PC-9 (cell line): ENCODE results near the gene SGMS2. TPM values are rescaled to one million over a fixed set of nuclear protein-coding genes. Genes with fewer than 3 reads are reported as not detected.

Experiments used
- BruUV-seq: library from RNA; stranded (reverse); fragments of 400-500 nt; replicated peaks from 2 replicates; lab custom pipeline; 2021; lab: Mats Ljungman, UMichigan
- CTCF ChIA-PET: fragments of 300-600 bp; sonication (Branson Sonifier 250); formaldehyde crosslinking; loops from one replicate; lab custom pipeline; 2022; ENCODE audit warnings: antibody characterized with exemption; lab: Charles Lee
- POLR2A ChIA-PET: fragments of 300-600 bp; sonication (Branson Sonifier 250); formaldehyde crosslinking; loops from one replicate; lab custom pipeline; 2022; ENCODE audit warnings: antibody characterized with exemption; ENCODE audit not compliant: unreplicated experiment; lab: Charles Lee
- DNase-seq, 2 experiments: peaks; one replicate each; pipeline versions ENCODE4 v3.0.0 to v3.0.0-alpha.2; 2015 to 2022; ENCODE audit warnings: mixed read lengths in 1 of 2
- H2AFZ ChIP-seq: fragments of 200-600 bp; sonication (generic); 2 replicates; pipeline ENCODE4 v1.8.1; 2017; ENCODE audit warnings: antibody characterized with exemption
- H3F3A ChIP-seq: fragments of 200-600 bp; sonication (generic); 2 replicates; pipeline ENCODE4 v1.8.1; 2017; ENCODE audit warnings: antibody characterized with exemption, mild to moderate bottlenecking, low read depth; ENCODE audit not compliant: insufficient read depth
- H3K27ac ChIP-seq: fragments of 200-600 bp; sonication (generic); 2 replicates; pipeline ENCODE4 v1.6.1; 2016; ENCODE audit warnings: mixed run types
- H3K27me3 ChIP-seq: fragments of 200-600 bp; sonication (generic); 2 replicates; pipeline ENCODE4 v1.6.1; 2016; ENCODE audit warnings: low read depth, mixed run types; ENCODE audit not compliant: insufficient read depth
- H3K36me3 ChIP-seq: fragments of 200-600 bp; sonication (generic); 2 replicates; pipeline ENCODE4 v1.6.1; 2016; ENCODE audit warnings: low read depth, mixed run types
- H3K4me1 ChIP-seq: fragments of 200-600 bp; sonication (generic); replicated peaks from 2 replicates; pipeline ENCODE4 v1.6.1; 2016; ENCODE audit warnings: mixed run types; ENCODE audit not compliant: insufficient read depth
- H3K4me2 ChIP-seq: fragments of 200-600 bp; sonication (generic); 2 replicates; pipeline ENCODE4 v1.6.1; 2017; ENCODE audit warnings: mixed run types
- H3K4me3 ChIP-seq: fragments of 200-600 bp; sonication (generic); 2 replicates; pipeline ENCODE4 v1.6.1; 2016; ENCODE audit warnings: mixed run types
- H3K79me2 ChIP-seq: fragments of 200-600 bp; sonication (generic); 2 replicates; pipeline ENCODE4 v1.6.1; 2017; ENCODE audit warnings: low read depth, mixed run types
- H3K9me2 ChIP-seq: fragments of 200-600 bp; sonication (generic); 2 replicates; pipeline ENCODE4 v1.8.1; 2017; ENCODE audit warnings: mild to moderate bottlenecking; ENCODE audit not compliant: insufficient read depth
- H3K9me3 ChIP-seq: fragments of 200-600 bp; sonication (generic); 2 replicates; pipeline ENCODE4 v1.8.1; 2016; ENCODE audit warnings: low read depth; ENCODE audit not compliant: insufficient read depth
- H4K20me1 ChIP-seq: fragments of 200-600 bp; sonication (generic); 2 replicates; pipeline ENCODE4 v1.8.1; 2017; ENCODE audit not compliant: insufficient read depth
- CTCF ChIP-seq: fragments of 200-600 bp; sonication (generic); conservative IDR thresholded peaks from 2 replicates; pipeline ENCODE4 v1.6.1; 2017; ENCODE audit warnings: mixed run types, antibody characterized with exemption, mild to moderate bottlenecking, moderate library complexity
- EZH2 ChIP-seq: fragments of 200-600 bp; sonication (generic); IDR thresholded peaks from 2 replicates; pipeline ENCODE4 v1.8.0; 2017; ENCODE audit warnings: antibody characterized with exemption, low read depth
- intact Hi-C: fragments of 100-400 bp; cut with micrococcal nuclease; formaldehyde crosslinking; loops from one replicate; pipeline ENCODE4 v1.10.0; 2022; ENCODE audit not compliant: unreplicated experiment
- total RNA-seq: library from RNA; stranded (reverse); gene quantifications from 2 replicates; pipeline ENCODE4 v1.2.3, GENCODE V29; 2021

Gene SGMS2
- total RNA-seq, 1 experiment from 2014 or later, result 17.0 TPM

GRCh38 chr4:107825072-107825824, 516 bp downstream of the SGMS2 start:
- intact Hi-C loops, result loop anchor here (1.0 to 2.0 kb wide), 2 partner anchors 37 to 164 kb away; partner anchors contain the start of gene HADH
- H4K20me1 ChIP-seq, result no peaks in the 10 kb centered on the region
- TF ChIP-seq EZH2 (no peak), CTCF (no peak)

GRCh38 chr4:107826421-107826980, 1.8 kb downstream of the SGMS2 start:
- ChIA-PET CTCF (no interaction called here), POLR2A (interaction anchor here (0.6 kb wide), 1 partner anchor 19 kb away, joined by 8 read pairs; no protein-coding TSS in a partner anchor)
- no peaks in the 10 kb centered on the region for H3K9me2 ChIP-seq
- H3K36me3 ChIP-seq, result no peaks in the 10 kb centered on the region
- peaks cover 8% of the 10 kb centered on the region for H3K79me2 ChIP-seq
- no peak overlapping the region for H2AFZ ChIP-seq
- no peaks in the 10 kb centered on the region for H4K20me1 ChIP-seq
- H3K27me3 ChIP-seq, result no peaks in the 10 kb centered on the region
- H3K9me3 ChIP-seq, result no peaks in the 10 kb centered on the region
- H3K4me1 ChIP-seq, result peaks cover 25% of the 10 kb centered on the region
- H3K27ac ChIP-seq, result 0 out of 2 replicates have a peak overlapping the region, but pooled peaks have one; percentile 96
- H3K4me3 ChIP-seq, result peak overlapping the region; percentile 69; the same call in 1 of the 2 replicates
- peak overlapping the region; percentile 86 for H3K4me2 ChIP-seq
- intact Hi-C loops, result no loop called here
- H3F3A ChIP-seq, result peaks cover 18% of the 10 kb centered on the region; the same call in 1 of the 2 replicates
- TF ChIP-seq EZH2 (no peak), CTCF (no peak)
- no peak for DNase-seq
- no TSS peak for BruUV-seq

More at GRCh38 chr4:107825072-107825824, 516 bp downstream of the SGMS2 start:
- ChIA-PET CTCF (no interaction called here), POLR2A (no interaction called here)
- peaks cover 18% of the 10 kb centered on the region; the same call in 1 of the 2 replicates for H3F3A ChIP-seq
- H2AFZ ChIP-seq, result peak overlapping the region; percentile 72
- peak; percentile 42 to 43 for DNase-seq
- no peaks in the 10 kb centered on the region for H3K9me3 ChIP-seq
- no peaks in the 10 kb centered on the region for H3K36me3 ChIP-seq
- peak overlapping the region; percentile 96 for H3K27ac ChIP-seq
- TSS peak; percentile 31 for BruUV-seq
- peaks cover 8% of the 10 kb centered on the region for H3K79me2 ChIP-seq
- H3K4me2 ChIP-seq, result peak overlapping the region; percentile 86
- peaks cover 25% of the 10 kb centered on the region for H3K4me1 ChIP-seq
- no peaks in the 10 kb centered on the region for H3K27me3 ChIP-seq
- no peaks in the 10 kb centered on the region for H3K9me2 ChIP-seq
- peak overlapping the region; percentile 69 for H3K4me3 ChIP-seq

GRCh38 chr4:107828315-107829090, 3.8 kb downstream of the SGMS2 start:
- Histone ChIP-seq H3K4me3 (no peak overlapping the region), H3K4me2 (no peak overlapping the region), H4K20me1 (no peaks in the 10 kb centered on the region), H3K27ac (no peak overlapping the region), H3K4me1 (peaks cover 18% of the 10 kb centered on the region), H3F3A (peaks cover 9% of the 10 kb centered on the region; the same call in 1 of the 2 replicates), H3K79me2 (peaks cover 8% of the 10 kb centered on the region), H3K9me3 (no peaks in the 10 kb centered on the region), H3K9me2 (no peaks in the 10 kb centered on the region), H3K36me3 (no peaks in the 10 kb centered on the region), H3K27me3 (no peaks in the 10 kb centered on the region), H2AFZ (no peak overlapping the region)
- BruUV-seq, result no TSS peak
- no peak for DNase-seq
- TF ChIP-seq CTCF, result no peak
- TF ChIP-seq EZH2, result no peak
- intact Hi-C loops, result no loop called here
- POLR2A ChIA-PET, result interaction anchor here (0.6 kb wide), 1 partner anchor 264 kb away, joined by 3 read pairs; no protein-coding TSS in a partner anchor
- CTCF ChIA-PET, result no interaction called here
